Dedifferentiated amniotic fluid mesenchymal stem cell (primary cell): ENCODE results near the gene STIL.
"Not testable (repeated sequence)": the region's sequence is repeated elsewhere in the genome, so short reads cannot be mapped to it uniquely, and the experiment has no call there.

Source experiments
- DNase-seq: peaks from one replicate; pipeline ENCODE4 v3.0.0-alpha.2; 2016; ENCODE audit errors: extremely low spot score

The STIL gene

DNA sequence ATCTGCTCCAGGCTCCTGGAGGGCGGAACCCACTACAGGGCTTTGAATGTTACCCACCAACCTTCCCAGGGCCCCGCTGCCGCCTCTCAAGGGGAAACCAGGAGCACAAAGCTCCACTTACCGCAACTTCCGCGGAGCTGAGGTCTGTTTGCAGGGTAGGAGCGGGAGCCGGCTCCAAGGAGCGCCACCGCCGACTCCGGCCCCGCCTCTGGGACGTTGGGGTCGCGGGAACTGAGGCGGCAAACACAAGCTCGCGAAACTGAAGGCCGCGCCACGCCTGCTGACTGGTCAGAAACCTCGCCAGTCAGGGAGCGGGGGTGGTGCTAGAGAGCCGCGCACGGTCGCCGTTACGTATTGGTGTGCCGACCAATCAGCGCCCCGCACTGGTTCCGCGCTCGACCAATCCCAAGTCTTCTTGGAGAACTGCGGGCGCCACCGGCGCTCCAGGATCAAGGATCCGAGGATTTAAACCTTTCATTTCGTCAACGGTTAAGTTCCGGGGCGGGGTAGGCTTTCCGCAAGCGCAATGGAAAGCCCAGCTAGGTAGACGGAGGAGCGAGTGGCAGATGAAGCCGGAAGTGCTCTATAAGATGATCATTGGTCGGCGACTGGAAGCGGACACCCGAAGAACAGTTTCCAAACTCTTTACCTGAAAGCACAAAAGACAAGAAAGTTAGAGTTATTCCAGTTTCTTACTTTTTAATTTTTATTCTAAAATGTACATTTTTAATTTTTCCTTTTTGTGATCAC, at the start of gene STIL:
Gene STIL (minus strand): TSS at position 233 of the 750 bp plus-strand sequence. CDS start 3,828 bp downstream, outside the sequence.
- DNase-seq: peak; percentile 99

DNA sequence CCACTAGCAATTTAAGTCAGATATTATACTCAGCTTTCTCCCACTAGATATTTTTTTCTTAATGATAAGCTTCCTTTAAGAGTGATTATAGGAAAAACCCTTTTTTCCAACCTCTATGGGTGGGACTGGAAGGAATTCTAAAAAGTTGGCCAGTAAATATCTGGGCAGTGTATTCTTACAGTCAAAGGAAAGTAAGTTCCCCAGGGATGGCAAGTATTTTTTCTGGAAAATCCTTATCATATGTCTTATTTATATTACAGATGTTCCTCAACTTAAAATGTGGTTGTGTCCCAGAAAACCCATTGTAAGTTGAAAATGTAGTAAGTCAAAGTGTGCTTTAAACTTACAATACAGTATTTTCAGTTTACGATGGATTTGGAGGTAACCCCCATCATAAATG, 48.9 kb upstream of the STIL start:
- no peak for DNase-seq

DNA sequence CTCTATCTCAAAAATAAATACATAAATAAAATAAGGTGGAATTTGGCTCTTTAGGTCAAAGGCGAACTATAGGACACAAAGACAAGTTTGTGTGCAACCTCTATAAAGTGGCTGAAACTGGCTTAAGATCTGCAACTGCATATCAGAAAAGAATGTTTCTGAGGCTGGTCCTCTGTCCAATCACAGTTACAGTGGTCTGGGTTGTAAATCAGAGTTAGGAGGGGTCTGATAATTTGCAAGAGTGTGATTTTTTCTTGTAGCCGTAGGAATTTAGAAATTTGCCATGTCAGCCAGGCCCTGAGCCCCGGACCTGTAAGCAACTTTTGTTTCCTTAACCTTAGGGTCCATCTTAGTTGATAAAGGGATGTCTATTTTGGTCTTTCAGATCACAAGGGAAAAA, 47.4 kb upstream of the STIL start:
- no peak for DNase-seq

DNA sequence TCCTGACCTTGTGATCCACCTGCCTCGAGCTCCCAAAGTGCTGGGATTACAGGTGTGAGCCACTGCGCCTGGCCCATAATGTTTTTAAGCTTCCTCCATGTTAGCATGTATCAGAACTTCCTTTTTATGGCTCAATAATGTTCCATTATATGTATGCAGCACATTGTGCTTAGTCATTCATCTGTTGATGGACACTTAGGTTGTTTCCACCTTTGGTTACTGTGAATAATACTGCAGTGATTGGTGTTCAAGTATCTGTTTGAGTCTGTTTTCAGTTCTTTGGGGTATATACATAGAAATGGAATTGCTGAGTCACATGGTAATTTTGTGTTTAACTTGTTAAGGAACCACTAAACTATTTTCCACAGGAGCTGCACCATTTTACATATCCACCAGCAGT, 37.4 kb upstream of the STIL start:
- no peak for DNase-seq

DNA sequence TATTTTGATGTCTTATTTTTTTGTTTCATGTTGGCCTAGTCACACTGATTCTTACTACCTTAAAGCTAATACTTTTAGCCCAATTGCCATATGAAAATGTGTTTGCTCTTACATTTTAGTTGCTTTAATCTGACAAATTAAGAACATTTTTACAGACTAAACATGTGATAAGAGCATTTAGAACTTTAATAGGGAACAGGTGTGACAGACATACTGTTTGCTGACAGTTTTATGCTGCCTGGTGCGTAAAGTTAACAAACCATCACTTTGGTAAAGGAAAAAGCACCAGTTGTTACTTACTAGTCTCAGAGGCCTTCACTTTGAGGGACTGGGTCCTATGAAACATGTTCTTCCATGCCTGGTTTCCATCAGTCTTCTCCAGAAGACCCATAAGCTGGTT, 34.3 kb upstream of the STIL start:
- DNase-seq: no peak

DNA sequence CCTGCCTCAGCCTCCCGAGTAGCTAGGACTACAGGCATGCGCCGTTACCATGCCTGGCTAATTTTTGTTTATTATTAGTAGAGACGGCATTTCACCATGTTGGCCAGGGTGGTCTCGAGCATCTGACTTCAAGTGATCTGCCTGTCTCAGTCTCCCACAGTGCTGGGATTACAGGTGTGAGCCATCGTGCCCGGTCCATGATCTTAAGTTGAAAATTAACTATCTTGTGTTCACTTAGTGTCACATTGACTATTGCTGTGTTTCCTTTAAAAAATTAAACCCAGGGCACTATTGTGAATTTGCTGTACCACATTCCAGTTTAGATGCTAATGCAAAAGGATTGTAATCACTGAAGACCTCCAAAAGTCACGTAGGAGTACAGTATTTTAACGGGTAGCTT, 33.8 kb upstream of the STIL start:
- no peak for DNase-seq

DNA sequence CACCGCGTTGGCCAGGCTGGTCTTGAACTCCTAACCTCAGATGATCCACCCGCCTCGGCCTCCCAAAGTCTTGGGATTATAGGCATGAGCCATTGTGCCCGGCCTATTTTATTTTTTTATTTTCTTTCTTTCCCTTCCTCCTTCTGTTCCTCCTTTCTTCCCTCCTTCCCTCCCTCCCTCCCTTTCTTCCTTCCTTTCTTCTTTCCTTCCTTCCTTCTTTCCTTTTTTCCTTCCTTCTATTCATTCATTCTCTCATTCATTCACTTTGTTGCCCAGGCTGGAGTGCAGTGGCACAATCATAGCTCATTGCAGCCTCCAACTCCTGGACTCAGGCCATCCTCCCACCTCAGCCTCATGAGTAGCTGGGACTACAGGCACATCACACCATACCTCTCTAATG, 33.0 kb upstream of the STIL start:
- not testable (repeated sequence) for DNase-seq

DNA sequence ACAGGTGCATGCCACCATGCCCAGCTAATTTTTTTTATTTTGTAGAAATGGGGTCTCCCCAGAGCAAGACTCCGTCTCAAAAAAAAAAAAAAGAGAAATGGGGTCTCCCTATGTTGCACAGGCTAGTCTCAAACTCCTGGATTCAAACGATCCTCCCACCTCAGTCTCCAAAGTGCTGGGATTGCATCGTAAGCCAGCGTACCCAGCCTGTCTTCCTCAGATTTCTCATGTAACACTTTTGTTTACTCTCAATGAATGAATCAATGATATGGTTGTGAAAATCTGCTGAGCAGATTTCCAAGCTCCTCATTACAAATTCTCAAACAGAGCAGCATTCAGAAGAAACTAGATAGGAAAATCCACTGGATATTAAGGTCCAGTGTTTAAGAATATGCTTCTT, 26.3 kb upstream of the STIL start:
- DNase-seq: no peak

DNA sequence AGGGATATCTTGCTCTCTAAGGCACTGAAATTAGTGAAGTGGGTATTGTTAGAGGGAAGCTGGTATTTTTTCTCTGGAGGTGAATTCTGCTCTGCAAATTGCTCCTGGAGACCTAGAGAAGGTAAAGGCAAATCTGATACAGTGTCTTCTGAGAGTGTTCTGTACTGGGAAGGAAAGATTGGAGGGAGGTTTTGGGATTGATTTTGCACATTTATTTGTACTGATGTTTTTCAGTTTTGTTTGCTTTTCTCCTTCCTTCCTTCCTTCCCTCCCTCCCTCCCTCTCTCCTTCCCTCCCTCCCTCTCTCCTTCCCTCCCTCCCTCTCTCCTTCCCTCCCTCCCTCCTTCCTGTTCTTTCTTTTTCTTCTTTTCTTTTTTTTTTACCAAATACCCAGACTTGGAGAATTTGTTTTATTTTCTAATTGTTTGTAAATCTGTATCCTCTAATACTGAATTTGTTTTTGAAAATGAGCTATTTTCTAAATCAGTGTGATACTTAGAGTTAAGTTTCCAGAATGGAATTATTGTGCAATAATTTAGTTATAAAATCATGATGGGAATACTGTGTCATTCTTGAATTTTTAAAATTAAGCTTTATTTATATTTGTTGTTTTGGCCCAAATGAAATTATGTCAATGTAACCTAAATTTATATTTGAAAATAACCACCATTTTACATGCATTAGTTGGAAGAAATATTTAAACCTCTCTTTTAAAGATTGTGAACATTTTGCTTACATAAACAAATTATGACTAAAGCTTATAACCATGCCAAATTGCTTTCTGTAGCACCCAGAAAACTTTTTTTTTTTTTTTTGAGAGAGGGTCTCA, 24.5 kb upstream of the STIL start:
- DNase-seq: no peak

DNA sequence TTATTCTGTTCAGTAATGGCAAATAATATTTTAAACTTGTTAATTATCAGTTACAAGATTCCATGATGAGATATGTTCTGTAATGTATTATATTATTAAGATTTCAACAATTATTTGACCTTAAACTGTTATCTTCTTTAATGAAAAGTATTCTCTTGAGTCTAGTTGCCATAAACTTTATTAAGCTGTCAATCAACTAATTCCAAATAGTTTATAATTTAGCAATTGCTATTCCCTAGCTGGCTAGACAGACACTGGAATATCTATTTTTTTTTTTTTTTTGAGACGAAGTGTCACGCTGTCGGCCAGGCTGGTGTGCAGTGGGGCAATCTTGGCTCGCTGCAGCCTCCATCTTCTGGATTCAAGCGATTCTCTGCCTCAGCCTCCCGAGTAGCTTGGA, 23.4 kb upstream of the STIL start:
- DNase-seq: no peak

DNA sequence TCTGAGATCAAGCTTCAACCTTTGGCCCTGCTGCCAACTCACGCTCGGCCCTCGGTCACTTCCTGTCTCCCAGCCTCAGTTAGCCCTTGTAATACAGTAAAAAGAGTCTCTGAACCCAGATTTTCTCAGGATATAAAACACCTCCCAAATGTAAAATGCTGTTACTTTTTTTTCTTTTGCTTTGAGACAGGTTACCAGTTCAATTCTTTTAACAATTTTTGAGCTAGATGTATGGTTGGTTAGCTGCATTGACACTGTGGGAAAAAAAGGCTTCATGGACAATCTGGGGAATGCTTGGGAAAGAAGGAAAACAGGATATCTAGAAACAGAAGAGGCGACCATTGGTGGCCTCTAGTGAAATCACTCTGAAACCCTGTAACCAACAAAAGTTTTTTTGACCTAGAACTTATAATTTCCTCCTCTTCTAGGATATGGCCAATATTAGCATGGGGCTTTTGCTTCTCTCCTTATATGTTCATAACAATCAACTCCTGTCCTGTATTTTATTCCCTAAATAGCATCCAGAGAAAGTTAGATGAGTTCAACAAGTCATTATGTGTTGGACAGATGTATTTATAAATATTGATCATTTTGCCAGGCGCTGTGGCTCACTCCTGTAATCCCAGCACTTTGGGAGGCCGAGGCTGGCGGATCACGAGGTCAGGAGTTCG, 21.0 kb upstream of the STIL start:
- DNase-seq: no peak

DNA sequence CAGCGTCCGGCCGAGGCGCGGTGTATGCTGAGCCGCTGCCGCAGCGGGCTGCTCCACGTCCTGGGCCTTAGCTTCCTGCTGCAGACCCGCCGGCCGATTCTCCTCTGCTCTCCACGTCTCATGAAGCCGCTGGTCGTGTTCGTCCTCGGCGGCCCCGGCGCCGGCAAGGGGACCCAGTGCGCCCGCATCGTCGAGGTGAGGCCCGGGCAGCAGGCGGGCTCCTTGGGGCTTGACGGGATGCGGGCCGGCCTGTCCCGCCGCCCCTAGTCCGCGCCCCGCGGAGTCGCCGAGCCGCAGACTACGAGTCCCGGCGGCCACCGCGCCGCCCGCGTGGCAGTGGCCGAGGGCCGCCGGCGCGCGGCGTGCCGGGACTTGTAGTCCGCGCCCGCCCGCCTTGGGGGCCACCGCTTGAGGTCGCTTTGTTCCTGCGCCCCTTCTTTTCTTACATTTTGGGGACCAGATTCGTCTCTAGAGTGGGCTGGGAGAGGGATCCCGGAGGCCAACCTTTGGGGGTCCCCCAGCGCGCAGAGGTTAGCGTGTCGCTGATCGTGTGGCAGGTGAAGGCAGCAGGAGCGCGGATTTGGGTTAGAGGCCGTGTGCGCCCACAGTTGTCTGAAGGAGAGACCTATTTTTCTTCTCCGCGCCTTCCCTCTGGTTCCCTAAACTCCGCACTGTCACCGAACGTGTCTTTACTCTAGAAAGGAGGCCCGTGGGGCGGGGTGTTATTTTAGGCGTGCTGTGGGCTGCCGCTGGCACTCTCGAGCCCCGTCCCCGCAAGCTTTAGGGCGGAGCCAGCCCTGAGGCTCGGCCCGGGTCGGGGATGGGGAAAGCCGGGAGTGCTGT, 20.2 kb upstream of the STIL start:
- DNase-seq: peak; percentile 61

DNA sequence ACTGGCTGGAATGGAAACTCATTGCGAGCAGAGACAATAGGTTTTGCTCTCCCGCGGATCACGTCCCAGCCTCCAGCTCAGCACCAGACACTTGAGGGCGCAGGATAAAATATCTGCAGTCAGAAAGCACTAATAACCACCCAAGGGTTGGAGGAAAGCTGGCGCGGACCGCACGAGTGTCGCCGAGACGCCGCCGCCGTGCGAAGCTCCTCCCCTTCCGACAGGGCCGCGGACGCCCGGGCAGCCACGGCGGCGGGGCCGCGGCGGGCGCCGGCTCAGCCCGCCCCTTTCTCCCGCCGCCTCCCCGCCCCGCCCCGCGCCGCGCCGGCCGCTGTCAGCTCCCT, 19.6 kb upstream of the STIL start, which contains the start of gene CMPK1:
Gene CMPK1 (plus strand): TSS at position 213 of the 344 bp plus-strand sequence. CDS start 156 bp downstream, outside the sequence.
- peak; percentile 65 for DNase-seq

DNA sequence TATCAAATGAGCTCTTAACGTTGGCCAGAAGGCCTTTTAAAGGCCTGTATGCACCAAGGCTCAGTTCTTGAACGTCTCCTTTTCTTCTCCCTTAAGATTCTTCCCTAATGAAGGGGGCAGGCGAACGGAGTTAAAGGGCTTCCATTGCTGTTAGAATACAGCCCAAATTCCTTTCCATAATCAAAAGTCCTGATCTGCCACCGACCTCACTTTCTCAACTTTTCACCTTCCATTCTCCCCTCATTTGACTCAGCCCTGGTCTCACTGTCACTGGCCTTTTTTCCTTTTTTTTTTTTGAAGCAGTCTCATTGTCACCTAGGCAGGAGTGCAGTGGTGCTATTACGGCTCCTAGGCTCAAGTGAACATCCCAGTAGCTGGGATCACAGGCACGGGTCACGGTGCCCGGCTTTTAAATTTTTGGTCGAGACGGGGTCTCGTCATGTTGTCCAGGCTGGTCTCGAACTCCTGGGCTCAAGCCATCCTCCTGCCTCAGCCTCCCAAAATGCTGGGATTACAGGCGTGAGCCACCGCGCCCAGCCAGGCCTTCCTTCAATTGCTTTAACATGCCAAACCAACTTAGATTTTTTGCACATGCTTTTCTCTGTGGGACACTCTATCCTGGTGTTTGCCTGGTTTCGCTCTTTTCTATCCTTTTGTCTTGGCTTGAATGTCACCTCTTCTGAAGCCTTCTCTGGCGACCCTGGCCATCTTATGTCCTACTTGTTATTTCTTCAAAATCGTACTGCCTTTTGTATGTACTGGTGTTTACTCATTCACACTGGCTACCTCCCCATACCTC, 19.0 kb upstream of the STIL start:
- DNase-seq: no peak

DNA sequence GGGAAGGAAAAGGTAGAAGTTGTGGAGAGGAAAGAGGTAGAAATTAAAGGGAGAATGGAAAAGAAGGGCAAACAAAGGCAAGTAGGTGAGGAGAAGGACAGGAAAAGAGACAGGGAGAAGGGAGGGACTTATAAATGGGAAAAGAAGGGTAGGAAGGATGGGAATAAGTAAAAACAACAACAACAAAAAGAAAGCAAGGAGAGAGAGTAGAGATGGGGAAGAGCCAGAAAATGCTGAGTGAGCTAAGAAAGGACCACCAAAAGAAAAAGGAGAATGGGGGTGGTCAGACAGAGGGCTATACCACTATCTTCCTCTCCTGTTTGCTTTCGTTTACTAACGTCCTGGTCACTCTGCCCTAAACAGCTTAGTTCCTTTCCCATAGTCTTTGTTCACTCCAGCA, 17.9 kb upstream of the STIL start:
- no peak for DNase-seq

DNA sequence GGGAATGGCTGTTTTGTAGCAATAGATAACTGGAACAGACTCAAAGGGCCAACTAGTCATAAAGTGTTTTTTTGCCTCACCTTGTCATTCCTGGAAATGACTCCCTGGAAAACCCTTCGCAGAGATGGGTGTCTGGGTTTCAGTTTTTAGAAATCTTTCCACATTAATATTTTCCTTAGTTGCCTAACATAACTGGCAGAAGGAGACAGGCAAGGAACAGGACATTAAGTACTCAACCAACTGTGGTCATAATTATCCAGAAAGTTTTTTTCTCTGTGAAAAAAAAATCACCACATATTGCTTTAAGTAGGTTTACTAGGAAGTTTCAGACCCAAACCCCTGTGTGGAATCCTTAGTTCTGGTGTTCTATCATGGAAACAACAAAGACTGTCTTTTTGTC, 16.3 kb upstream of the STIL start:
- DNase-seq: no peak

DNA sequence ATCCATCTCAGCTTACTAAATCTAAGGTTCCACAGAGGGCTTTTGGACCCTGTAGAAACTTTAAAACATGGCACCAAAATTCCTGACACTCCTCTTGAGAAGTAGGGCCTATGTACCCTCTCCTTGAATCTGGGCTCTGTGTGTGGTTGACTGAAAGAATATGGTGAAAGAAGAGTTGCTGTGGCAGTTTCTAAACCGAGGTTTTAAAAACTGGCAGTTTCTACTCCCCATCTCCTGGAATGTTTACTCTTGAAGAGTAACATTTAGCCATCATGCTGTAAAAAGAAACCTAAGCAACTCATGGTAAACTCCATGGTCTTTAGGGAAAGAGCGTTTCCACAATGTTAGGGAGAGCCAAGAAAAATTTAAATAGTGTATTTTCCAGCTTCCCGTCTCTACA, 15.0 kb upstream of the STIL start:
- DNase-seq: no peak

DNA sequence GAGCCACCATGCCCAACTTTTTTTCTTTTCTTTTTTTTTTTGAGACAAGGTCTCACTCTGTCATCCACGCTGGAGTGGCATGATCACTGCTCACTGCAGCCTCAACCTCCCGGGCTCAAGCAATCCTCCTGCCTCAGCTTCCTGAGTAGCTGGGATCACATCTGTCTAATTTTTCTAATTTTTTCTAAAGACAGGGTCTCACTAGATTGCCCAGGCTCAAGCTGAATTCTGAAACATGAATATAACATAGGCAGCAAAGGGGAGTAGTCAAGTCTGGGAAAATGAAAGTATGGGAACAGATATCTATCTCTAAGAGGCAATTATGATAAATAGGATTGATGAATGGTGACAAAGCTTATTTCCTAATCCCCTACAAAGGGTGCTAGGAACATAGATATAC, 12.3 kb upstream of the STIL start:
- DNase-seq: no peak

DNA sequence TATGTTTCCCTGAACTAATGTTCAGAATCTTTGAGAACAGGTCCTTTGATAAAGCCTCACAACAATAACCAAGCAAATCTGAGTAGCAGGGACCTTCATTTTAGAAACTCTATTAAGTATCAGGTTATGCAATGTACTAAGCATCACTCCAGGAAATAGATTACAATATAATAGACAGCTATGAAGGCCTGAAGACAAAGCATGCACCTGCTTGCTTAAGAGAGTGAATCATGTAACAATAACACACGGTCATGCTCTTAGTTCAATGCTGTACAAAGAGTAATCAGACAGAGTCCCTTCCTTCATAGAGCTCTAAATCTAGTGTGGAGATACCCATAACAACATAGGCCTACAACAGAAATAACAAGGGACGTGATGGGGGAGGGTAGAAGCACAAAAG, 11.6 kb upstream of the STIL start:
- peak; percentile 11 for DNase-seq

DNA sequence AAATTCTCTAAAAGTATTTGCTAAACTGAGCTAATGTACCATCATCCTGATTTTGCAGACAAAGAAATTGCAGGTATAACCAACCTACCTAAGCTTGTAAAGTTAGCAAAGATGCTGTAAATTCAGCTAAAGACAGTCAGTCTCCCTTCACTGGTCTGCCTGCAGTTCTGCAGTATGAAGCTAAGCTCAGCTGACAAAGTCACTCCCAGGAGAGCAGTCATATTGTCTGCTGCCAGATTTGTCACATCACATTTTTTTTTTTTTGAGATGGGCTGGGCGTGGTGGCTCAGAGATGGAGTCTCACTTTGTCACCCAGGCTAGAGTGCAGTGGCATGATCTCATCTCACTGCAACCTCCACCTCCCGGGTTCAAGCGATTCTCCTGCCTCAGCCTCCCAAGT, 10.7 kb upstream of the STIL start:
- DNase-seq: no peak

DNA sequence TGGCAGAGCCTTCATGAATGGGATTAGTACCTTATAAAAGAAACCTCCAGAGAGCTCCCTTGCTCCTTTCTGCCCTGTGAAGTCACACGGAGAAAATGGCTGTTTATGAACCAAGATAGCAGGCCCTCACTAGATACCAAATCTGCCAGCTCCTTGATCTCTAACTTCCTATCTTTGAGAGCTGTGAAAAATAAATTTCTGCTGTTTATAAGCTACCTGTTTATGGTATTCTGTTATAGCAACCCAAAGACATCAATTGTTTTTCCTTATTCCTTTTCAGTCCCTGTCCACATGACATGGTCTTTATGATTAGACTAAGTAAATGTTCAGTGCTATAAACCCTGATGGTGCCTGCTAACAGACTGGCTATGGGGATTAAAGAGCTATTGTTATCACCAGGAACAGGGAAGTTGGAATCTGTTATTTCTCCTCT, 9.7 kb upstream of the STIL start:
- peak; percentile 5 for DNase-seq
